NCI-H748 (cell line): ENCODE data around the gene RAPGEF1.
A peak's percentile ranks its signal among the peaks of the same experiment; 100 is the strongest.

Experiments
- DNase-seq: peaks from one replicate; lab custom pipeline; 2025; ENCODE audit not compliant: unreplicated experiment; lab: John Stamatoyannopoulos, UW

RAPGEF1 gene

DNA sequence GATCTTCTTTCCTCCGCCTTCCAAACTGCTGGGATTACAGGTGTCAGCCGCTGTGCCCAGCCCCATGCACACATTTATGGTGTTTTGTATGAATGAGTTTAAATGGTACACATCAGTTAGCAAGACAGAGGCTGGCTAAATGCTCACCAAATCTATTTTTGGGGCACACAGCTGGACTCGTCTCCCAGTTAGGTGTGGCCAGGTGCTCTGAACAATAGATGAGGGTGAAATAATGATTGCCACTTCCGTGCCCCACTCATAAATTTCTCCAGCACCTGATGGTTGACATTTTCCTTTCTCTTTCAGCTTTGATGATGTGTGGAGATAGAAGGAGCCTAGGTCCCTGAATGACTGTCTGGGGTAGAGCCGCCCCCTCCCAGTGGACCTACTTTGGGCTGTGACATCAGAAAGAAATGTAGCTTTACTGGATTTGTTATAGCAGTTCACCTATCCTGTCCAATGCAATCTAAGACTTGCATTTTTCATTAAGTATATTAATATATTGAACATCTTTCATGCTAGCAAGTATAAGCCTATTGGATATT, 8.6 kb upstream of the RAPGEF1 start:
- DNase-seq: peak; percentile 59

DNA sequence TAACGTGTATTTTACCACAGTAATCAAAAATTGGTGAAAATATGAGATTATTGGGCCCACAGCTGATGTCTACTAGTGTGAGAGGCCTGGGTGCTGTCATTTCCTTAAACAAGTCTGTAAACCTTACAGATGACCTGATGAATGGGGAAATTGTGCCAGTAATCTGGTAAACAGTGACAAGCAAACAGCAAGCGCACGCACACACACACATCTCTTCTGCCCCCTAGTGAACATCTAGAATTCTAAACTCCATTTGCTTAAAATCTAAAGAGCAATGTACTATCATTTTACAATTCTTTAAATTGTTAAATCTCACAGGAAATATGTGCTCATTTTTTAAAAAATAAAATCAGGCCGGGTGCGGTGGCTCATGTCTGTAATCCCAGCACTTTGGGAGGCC, 7.5 kb upstream of the RAPGEF1 start:
- DNase-seq: peak; percentile 52

DNA sequence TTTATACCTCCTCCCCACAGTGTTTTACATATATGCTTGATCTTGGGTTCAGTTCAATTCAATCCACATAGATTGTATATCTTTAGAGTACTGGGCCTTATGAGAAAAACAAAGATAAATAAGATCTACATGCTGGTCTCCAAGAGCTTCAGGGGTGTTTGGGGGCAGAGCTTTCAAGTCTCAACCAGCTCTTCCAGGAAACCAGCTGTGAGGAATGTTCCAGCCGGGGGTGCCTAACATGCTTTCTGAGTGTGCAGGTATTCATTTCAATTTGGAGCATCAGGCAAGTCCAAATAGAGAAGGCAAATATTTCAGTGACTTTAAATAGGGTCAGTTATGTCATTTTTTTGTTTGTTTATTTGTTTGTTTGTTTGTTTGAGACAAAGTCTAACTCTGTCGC, 5.7 kb upstream of the RAPGEF1 start:
- no peak for DNase-seq

DNA sequence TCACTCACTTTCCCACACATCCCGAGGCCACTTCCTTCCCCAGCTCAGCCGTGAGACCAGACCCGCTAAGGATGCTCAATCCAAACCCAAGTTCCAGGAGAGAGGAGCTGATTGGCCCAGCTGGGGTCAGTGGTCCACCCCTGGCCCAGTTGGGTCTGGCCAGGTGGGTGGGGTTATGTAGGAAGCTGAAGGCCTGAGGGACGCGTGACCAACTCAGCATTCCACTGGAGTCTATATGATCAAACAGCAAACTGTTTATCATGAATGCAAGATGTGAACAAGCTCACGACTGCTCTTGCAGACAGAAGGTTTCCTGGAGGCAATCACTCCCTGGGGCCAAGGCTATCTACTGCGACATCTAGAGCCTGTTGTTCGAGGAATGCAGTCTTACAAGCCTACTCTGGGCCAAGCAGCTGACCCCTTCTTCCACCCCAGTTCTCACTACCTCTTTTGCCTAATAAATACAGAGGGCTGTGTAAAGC, 4.9 kb upstream of the RAPGEF1 start:
- DNase-seq: no peak

DNA sequence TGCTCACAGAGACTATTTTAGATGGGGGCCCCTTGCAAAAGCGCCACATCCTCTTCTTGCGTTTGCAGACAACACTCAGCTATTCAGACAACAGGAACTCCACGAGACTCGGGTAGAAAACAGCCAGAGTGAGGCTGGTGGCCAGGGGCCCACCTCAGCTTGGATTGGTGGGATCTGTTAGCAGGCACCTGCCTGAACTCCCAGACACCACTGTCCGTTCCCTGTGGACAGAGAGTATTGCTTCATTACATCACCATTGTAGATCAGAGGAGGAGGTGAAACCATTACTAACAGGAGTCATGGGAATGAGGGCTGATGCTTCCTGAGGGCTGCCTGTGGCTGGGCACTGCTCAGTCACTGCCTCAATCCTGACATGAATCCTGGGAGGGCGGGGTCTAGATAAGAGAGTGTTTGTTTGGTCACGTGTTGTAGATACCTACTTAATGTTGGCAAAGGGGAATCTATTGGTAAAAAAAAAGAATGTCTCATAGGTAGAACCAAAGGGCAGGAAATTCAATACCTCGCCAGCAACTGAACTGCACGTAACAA, 4.4 kb upstream of the RAPGEF1 start:
- DNase-seq: no peak

DNA sequence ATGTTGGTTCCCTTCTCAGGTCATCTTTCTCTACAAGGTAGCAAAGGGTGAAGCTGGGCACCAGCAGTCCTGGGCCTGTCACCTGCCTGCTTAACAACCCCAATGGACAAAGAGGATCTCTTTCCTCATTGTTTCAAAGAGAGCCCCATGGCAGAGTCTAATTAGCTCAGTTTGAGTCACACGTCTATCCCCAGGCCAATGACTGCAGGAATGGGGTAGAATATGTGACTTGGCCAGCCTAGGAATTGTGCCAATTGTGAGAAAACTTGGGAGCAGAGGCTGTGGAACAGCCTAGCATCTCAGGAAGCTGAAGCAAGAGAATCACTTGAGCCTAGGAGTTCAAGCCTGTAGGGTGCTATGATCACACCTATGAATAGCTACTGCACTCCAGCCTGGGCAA, 3.6 kb upstream of the RAPGEF1 start:
- DNase-seq: no peak

DNA sequence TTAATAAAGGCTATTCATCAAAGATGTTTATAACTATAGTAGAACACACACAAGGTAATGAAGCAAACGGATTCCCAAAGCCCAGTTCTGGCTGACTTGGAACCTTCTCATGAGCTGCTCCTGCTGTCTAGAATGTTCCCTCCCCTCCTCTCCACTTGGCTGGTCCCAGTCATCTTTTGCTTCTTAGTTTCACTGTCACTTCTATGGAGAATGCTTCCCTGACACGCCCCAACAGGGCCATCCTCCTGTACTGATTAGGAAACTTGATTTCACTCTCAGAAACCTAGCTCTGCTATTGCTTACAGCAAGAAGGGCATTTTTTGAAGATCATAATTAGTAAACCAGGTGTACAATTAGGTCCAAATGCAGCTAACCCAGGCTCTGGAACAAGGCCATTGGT, 3.2 kb upstream of the RAPGEF1 start:
- DNase-seq: no peak

DNA sequence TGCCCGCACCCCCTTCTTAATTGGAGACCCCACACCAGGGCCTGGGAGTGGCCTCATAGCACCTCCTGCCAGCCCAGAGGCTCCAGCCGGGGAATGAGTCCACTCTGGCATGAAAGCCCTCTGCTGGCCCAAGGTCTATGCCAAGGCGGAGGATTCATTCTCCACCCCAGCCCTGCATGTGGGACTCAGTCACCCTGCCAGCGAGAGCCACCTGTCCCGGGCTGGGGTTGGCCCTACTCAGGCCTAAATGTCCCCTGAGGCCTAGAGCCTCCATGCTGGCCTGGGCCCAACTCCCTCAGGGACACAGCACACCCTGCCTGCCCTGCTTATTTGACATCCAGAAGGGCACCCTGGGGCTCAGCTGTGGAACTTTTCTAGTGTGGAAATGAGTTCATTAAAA, 1.0 kb upstream of the RAPGEF1 start:
- DNase-seq: no peak

DNA sequence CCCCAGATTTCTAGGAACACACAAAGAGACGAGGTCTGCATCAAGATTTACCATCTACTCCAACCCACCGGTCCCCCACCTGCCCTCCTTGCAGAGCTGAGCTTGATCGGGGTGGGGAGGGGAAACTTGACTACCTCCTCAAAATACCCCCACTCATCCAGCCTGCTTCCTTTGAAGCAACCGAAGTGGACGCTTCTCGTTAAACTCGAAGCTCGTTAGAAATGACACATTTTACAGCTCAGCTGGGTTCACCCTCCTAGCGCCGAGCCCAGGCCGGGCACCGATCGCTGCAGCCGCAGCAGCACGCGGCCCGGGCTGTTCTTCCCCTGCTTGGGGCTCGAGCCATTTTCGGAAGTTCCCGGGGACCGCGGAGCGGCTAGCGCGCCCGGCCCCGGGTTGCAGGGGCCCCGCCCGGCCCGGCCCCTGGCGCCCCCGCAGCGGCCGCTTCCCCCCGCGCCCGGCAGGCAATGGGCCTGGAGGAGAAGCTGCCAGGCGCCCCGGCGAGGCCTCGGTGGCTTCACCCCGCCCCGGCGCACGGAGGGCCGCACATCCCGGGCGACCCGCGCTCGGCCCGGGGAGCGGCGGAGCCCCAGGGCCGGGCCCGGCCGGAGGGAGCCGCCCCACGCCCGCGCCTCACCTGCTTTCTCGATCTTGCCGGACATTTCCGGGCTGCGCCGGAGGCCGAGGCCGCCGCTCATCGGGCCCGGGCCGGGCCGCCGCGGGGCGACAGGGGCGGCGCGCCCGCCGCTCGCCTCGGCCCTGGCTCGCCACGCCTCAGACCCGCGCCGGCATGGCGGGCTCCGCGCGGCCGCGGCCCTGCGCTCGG, 530 bp downstream of the RAPGEF1 start:
- DNase-seq: peak; percentile 63

DNA sequence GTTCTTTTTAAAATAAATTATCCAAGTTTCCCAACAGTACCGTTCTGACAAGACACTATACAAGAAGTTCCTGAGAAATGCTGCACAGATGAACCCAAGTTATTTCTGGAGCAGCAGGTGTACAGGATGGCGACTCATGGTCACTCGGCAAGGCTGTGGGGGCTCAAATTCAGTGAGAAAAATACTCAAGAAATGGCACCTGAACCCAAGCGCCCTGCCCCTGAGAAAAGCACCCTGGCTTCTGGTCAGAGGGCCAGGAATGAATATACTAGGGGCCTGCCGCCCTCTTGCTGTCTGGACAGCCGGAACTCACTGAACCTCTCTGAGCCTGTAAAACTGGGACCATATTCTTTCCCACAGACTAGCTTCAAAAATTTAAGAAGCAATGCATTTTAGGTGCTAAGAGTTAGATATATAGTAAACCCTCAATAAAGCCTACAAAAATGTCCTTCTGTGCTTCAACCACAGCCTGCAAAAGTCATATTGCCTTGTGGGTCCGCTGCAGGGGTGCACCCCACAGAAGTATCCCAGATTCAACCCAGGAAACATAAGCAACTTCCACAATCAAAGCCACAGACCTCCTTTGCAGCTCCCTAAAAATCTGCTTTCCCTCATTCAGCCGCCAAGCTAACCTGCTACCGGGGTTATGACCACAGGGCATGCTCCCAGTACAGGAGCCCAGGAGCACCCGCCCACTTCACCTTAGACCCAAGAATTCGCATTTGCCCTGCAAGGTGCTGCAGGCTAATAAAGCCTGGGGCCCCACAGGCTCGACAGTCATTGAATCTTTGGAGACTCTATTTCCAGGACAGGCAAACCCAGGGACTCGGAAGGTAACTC, 1.4 kb downstream of the RAPGEF1 start:
- peak; percentile 42 for DNase-seq

DNA sequence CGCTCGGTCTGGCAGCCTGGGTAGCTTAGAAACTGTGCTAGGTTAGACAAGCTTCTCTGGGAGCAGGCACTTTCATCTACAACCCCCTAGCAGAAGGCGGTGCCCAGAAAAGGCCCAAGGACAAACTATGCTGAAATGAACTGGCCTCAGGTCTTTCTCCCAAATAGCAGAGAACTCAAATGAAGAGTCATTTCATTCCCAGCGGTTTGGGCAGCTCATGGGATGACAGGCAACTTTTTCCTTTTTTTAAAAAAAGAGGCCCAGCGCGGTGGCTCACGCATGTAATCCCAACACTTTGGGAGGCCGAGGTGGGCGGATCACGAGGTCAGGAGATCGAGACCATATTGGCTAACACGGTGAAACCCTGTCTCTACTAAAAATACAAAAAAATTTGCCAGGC, 2.5 kb downstream of the RAPGEF1 start:
- no peak for DNase-seq

DNA sequence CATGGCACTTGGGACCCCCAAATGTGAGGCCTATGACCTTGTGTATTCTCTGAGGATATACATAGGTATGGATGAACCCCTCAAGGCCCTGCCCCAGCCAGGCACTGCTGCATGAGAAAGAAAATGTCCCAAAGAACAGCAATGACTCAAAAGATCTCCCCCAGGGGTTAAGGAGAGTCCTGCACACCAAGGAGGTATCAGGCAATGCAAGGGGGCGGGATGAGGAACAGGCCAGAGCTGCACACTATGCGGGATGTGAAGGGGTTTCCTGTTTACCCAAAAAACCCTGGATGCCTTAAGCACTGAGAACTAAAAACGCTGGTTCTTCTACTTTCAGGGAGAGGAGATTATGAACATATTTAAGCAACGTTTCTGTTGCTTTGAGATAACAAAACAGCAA, 3.4 kb downstream of the RAPGEF1 start:
- no peak for DNase-seq

DNA sequence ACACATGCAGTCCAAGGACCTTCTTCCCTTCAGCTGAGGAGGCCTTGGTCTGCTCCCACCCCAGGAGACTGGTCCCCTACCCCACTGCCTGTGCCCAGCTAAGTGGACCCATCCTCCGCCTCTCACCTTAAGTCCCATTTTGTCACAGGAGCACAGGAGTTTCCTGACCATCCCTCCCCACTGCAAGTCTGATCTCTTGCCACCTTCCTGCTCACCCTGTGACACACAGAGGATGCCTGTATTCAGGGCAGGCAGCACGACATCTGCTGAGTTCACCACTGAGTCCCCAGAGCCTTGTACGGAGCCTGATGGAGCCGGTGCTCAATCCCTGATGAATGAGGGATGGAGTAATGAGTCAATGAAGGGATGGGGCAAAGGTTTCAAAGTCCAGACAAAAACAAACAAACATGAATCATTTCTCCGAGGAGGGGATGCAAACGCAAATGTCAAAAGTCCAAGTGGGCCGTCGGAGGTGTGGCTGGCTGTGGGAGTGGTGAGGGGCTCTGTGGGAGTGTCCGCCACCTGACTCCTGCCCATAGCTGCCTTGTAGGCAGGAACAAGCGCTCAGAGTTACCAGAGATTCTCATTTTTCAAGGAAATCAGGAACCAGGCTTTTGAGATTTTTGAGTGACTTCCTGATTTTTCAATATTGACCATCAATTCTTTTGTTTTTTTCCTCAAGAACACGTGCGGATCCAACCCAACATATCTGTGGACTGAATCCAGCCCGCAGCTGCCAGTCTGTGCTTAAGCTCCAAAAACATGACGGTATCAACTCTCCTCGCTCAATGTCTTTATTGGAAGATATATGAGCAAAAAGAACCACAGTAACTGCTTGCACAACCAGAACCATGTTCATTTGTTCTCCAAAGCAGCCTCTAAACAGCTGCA, 4.4 kb downstream of the RAPGEF1 start:
- DNase-seq: no peak

DNA sequence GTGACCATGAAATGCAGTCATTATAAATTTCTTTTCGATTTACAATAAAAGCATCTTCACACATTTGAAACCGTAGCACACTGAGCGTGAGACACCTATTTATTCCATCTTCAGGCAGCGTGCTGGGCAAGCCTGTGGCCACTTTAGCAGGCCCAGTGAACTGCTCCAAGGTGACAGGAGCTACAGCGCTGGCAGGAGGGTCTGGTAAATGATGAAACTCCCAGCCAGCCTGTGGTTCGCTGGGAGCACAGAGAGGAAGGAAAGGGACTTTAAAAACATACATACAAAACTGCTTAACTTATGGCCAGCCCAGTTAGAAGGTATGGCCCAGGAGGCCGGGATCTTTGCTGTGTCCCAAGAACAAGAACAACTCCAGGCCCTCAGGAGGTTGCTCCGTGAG, 5.1 kb downstream of the RAPGEF1 start:
- DNase-seq: no peak

DNA sequence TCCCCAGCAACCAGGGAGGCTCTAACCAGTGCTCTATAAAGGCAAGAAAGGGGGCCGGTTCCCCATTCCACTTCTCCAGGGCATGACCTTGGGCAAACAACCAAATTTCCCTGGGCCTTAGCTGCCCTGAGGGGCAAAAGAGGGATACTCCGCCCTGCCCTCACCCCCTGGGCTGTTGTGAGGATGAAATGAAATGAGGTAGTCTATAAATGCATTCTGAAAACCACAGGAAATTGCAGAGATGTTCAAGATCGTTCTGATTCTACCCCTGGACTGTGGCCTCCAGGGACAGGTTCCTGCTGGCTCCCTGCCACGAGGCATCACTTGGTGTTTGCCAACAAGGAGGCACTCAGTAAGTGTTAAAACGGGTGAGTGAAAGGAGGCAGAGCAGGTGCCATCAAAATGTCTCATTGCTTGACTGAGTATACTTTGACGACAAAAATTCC, 5.7 kb downstream of the RAPGEF1 start:
- no peak for DNase-seq

DNA sequence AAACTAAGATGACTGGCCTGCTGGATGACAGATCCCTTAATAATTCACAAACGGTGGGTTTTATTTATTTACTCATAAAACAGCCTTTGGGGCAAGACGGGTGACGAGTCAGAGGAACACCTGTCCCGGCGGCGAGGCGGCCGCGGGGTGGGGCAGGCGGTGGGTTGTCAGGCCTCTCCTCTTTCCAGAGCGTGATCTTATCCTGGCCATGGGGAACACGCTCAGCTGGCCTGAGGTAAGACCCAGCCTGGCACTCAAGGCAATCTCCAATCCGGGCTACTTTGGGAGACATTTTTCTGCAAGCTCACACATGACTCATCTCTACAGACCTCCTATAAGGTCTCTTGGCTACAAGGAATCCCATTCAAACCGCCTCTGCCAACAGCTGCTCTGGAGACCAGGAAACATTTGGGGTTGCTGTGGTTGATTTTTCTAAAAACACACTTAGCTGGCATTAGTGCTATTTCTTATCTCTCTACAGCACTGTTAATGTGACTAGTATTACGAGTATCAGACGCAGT, 6.3 kb downstream of the RAPGEF1 start:
- DNase-seq: peak; percentile 26

DNA sequence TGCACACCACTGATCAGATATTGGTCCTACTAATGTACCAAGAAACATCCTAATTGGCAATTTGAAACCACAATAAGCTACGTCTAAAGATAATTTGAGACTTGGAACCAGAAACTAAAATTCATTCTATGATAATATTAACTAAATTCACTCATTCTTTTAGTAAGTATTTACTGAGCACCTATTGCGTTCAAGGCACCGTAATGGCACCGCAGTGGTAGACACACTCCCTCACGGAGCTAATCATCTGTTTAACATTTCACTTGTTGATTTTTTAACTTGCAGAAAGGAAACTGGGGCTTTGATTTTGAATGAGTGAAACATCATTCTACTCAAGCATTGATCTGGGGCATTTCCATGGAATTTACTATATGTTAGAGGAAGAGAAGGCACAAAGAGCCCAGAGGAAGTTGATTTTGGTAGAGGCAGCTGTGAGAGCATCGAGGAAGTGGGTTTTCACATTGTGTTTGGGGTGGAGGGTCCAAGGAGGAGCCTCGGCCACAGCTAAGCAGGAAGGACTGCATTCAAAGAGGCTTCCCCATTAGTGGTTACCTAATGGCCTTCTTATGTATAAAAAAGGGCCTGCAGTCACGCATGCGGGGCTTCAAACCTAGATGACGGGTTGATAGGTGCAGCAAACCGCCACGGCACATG, 7.1 kb downstream of the RAPGEF1 start:
- no peak for DNase-seq

DNA sequence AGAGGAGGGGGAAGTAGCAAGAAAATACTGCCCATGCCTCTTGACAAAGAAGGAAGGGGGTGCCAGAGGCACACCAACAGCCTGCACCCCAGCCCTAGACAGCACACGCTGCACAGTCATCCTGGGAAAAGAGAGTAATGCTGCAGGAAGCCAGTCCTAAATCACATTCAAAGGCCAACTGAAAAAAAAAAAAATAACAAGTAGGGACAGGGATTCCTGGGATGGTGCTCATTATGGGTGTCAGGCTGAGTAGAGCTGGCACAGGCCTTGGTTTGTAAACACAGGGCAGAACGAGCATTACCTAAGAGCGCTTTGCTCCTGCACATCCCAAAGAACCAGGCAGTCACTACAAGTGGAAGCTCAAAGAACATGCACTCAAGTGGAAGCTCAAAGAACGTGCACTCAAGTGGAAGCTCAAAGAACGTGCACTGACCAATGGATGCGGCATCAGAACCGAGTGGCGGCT, 7.8 kb downstream of the RAPGEF1 start:
- DNase-seq: no peak

DNA sequence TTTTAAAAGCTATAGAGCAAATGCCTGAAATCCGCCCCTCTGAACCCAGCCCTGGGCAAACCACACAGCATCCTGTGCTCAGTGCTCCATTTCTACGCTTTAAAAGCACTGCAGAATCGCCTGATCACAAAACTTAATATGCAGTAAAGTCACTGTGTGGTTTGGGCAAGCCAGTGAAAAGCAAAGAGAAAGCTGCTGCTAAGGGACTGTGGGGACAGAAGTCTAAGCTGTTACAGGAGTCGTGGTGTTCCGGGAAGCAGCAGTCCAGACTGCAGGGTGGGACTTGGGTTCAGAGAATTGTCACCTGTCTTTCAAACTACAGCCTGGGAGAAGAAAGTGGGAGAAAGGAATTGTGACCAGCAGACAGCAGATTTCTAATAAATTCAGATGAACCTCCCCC, 8.2 kb downstream of the RAPGEF1 start:
- DNase-seq: no peak

DNA sequence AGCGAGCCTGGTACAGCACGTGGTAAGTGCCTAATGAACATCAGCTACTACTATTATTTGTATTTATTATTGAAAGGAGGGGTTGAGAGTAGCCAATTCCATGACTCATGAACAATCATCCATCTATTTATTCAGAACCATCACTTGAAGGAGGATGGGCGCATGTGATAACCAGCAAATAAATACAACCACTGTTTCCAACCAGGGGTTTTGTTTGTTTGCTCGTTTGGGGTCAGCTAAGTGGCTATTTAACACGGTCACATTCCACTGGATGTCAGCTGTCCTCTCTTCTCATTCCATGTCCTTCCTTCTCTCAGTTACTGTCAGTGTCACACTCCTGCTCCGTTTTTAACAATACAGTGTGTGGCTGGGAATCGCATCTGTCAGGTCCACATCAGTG, 8.6 kb downstream of the RAPGEF1 start:
- peak; percentile 56 for DNase-seq
